GM21447 (cell line): ENCODE measurements around the gene CRYL1.

ENCODE experiments used
- ATAC-seq: cut with Tn5 transposase; IDR thresholded peaks from one replicate; pipeline ENCODE4 v1.9.1; 2021; ENCODE audit not compliant: unreplicated experiment

CRYL1 gene

DNA sequence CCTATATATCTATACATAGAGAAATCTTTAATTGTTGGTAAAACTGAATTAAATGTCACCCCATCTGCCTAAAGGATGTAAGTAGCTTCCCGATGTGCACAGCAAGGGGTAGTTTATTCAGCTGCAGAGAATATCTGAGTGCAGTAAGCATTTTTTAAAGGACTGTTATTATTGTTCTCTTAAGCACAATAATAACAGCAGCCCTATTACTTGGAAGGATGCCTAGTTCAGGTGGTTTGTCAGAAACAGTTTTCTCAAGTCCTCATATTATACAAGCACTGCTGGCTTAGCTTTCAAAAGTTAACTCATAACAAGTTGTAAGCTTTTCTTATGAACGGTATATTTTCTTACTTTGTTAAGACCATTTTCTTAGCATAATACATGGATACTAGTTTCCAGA lies 142.6 kb downstream of the CRYL1 start:
- no peak for ATAC-seq

DNA sequence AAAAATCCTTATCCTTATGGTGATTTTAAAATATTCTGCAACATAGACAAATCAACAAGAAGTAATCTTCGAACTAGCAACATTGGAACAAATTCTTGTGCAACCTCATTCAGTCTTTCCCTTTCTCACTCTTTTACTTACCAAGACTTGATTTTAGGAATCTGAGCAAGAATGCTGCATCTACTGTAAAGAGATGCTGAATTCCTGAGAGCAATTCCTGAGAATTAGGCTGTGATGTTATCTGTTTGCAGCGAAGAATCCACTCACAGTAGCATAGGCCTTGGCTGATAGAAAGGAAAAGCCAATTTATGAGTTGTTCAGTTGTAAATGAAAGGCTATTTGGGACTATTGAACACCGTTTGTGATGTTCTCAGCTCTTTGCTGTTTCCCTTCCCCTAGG lies 144.3 kb downstream of the CRYL1 start:
- ATAC-seq, result no peak

DNA sequence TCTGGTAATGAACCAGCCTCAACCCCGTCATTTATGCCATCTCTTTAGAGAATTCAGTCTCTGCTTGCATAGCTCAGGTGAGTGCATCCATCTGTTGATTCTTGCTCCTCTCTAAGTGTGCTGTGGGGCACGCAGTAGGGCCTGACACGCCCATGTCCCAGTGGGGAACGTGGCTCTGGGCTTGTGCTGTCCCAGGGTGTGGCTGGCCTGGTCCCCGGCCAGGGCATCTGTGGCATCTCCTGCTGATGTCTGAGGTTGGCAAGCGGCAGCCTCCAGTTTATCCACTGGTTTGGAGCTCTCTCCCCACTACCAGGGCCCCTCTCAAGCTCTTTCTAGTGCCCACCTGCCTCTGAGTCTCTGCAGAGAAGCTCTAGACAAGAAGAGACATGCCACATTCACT lies 146.9 kb downstream of the CRYL1 start:
- no peak for ATAC-seq

DNA sequence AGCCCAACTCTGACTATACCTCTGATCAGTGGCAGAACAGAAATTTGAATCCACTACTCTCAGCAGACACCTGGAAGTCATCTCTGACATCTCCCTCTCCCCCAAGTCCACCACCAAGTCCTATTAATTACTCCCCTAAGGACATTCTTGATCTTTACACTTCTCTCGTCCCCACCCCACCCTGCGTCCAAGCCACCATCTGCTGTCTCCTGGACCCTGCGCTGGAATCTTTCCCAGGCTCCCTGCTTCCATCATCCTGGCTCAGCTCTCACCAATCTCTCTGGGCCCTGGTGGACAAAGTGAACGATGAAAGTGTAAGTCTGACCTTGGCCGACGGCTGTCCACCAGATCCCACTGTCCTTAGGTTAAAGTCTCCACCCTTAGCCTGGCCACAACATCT lies 147.9 kb downstream of the CRYL1 start:
- no peak for ATAC-seq

DNA sequence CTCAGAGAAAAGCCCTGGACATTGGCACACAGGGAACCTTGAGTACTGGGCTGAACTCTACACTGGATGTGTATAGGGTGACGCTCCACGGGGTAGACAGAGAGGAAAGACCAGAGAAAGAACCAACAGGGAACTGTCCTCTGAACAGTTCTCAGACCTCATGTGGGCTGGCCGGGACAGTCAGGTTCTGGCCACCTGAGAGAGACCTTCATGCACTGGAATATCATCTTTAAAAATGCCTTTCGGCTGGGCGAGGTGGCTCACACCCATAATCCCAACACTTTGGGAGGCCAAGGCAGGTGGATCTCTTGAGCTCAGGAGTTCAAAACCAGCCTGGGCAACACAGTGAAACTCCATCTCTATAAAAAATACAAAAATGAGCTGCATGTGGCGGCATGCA lies 149.8 kb downstream of the CRYL1 start:
- no peak for ATAC-seq

DNA sequence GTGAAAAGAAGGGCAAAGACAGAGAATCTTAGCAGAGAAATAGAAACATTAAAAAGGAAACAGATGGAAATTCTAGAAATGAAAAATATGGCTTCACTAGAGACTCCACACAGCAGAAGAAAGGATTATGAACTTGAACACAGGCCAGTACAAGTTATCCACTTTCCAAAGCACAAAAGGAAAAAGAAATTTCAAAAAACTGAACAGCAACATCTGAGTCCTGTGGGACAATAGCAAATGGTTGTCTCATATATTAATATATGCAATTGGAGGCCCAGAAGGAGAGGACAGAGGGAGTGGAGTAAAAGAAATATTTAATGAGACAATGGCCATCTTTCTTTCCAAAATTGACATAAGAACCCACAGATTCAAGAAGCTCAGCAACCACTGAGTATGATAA lies 151.8 kb downstream of the CRYL1 start:
- ATAC-seq, result no peak

DNA sequence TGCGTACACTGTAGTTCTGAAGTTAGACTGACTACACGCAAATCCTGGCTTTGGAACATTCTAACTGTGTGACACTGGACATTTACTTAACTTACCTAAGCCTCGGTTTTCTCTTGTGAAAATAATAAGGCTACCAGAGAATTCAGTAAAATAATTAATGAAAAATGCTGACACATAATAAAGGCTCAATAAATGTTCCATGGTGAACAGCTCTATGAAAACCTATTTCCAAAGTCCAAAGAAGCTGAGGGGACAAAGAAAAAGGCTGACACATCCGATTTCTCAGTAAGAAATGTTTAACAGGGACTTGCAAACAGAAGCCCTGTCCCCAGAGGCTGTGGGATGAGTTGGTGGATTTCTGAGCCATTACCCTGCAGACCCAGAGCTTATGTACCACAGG lies 153.8 kb downstream of the CRYL1 start:
- no peak for ATAC-seq

DNA sequence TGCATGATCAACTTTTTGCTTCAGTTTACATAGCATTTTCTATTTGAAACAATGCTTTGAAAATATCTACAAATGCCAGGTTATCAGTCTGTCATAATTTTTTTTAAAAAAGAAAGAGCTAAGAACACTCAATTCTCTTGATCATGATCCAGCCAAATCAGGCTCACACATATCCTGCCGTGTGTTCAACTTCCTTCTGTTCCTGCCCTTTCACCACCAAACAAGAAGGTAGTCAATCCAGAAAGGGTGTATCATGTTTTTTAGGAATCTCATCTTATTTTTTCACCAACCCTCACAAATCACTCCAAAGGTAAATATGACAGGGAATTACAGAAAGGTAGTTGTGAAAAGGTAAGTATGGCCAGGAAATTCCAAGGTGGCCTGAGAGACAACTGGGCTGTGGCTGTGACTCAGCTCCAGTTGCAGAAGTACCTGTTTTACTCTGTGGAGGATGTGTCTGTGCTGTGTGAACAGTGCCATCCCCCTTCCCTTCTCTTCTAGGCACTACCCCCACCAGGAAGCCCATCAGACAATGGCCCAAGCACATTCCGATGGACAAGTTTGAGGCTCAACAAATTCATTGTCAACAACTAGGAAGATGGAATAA lies 154.7 kb downstream of the CRYL1 start:
- ATAC-seq, result no peak

DNA sequence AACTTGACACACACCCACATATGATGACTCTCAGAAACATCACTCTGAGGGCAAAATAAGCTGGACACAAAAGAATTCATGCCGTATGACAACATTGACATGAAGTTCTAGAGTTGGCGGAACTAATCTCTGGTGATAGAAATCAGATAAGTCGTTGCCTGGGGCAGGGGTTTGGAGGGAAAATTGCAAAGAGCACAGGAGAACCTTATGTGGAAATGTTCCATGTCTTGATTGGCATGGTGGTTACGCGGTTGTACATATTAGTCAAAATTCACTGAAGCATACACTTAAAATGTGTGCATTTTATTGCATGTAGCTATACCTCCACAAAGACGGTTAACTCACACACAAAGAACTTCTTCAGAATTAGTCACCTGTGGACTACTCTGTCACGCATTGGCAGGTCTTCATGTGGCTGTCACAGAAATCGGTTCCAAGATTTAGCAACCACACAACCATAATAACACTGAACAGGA lies 155.7 kb downstream of the CRYL1 start:
- ATAC-seq, result no peak

DNA sequence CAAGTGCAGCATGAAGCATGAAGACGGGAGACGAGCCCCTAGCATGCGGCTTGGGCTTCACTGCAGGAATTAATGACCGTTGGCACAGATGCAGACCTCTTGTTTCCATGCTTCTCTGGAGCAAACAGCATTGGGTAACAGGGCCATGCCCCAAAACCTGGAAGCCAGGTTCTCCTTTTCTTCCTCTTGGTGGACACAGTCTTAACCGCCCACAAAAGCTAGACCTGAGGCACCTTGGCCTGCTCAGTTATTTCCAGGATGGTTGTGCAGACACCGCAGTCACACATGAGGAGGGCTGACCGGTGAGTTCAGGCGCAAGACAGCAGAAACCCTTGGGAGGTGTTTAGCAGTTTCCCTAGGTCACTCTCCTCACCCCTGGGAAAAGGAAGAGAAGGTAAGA lies 159.6 kb downstream of the CRYL1 start:
- ATAC-seq, result no peak

DNA sequence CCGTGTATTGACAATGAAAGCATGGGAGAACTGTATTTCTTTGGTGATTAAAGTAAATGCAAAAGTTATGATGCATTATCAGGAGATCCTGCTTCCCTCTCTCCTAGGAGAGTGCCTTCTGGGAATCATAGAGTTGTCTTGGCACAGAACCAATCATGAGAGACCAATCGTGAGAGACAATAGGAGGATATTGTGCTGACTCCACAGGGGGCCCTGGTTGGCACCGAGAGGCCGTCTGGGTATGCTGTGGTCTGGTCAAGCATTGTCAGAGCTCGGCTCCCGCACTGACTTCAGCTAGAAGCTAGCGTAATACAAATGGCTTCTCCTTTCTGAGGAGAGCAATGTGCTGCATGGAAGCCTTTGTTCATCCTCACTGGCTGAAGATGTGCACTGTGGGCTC lies 162.1 kb downstream of the CRYL1 start:
- ATAC-seq, result no peak

DNA sequence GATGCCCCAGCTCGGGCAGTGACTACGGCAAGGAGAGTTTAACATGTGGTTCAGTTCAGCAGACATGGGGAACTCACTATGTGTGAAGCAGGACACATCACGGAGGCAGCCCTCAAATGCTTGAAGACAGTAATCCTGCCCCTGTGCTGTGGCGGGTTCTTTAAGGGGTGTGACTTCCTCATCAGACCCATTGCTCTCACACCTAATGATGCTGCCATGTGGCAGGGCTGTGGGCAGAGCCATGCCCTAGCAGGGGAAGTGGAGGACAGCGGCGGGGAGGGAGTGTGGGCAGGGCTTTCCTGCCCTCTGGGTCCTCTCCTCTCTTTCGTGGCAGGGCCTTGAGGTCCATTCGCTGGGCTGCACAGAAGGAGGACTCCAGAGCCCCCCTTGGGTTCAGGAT lies 162.5 kb downstream of the CRYL1 start:
- no peak for ATAC-seq

DNA sequence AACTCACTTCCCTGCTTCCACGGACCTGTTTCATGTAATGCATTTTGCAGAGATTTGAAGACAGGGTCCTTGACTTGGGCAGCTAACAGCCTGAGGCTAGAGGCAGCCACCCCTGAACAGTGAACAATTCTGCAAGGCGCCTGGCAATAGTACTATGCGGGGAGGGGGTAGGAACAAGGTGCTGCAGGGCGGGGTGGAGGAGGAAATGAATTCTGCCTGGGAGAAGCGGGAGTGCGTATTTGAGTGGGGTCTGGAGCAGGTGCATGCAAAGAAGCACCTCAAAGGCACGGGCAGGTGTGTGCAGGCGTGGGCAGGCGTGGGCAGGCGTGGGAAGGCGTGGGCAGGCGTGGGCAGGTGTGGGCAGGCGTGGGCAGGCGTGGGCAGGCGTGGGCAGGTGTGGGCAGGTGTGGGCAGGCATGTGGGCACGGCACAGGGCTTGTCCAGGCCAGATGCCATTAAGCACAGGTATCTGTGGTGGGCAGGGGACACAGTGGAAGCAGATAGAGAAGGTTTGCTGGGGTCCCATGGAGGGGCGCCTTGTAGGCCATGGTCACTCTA lies 163.1 kb downstream of the CRYL1 start:
- no peak for ATAC-seq

DNA sequence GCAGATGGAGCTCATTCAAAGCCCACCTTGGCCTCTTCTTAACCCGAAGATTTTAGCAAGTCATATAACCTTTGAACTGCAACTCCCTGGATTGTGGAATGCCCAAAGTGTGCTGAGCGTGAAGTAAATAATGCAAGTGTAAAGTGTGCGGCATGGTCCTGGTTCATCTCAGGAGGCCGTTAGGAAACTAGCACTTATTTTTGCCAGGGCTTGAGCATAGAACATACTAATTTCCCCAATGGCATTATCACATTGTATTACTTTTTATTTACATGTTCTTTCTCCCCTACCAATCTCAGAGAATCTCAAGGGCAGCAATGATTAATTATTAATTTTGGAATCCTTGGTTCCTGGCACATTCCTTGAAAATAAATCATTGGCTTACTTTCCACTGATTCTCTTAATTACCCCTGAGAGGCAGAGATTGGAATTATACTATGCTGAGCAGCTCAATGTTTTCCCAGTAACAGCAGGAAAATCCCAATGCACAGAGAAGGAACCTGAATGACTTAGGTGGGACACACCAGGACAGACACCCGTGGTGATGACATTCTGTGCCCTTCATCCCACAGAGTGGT lies 164.7 kb downstream of the CRYL1 start:
- no peak for ATAC-seq

DNA sequence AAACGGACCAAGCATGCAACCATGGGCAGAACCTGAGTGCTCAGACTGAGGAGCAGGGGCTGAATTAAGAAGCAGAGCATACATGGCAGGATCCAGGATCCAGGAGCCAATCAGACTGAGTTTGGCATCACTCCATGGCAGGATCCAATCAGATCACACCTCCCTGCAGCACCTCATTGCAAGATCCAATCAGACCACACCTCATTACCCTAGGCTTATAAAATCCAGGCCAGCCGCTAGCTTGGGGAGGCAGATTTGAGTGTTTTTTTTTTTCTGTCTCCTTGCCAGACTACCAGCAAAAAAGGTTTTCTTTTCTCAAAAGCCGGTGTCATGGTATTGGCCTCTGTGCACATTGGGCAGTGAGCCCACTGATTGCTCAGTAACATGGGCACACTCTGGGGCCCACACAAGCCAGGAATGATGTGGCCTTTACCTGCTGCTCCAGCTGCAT lies 165.6 kb downstream of the CRYL1 start:
- no peak for ATAC-seq

DNA sequence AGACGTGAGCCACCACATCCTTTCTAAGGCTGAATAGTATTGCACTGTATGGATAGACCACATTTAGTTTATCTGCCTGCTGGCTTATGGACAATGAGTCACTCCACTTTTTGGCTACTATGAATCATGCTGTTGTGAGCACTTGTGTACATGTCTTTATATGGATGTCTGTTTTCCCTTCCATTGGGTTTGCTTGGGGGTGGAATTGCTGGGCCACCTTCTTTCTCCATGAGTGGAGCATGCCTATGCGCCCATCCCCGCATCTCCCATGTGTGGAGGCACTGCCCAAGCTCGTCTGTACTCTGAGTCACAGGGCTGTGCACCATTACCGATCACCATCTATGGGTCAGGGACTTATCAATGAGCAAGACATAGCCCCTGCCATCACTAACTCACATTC lies 166.3 kb downstream of the CRYL1 start:
- ATAC-seq, result no peak

DNA sequence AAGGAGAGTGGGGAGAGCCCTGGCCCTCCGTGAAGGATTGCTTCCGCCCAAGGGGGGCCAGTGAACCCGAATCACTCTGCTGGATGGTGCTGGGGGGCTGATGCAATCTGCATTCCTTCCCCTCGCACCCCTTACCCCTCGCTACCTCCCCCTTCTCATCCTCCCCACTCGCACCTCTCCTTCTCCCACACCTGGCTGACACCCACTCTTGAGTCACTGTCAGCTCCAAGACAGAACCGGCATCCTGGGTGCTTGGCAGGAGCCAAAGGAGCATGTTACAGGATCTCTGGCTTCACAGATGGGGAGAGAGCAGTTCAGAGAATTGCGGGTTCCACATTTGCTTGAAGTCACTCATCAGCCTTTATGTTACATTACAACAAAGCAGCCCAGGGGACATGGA lies 167.6 kb downstream of the CRYL1 start:
- no peak for ATAC-seq

DNA sequence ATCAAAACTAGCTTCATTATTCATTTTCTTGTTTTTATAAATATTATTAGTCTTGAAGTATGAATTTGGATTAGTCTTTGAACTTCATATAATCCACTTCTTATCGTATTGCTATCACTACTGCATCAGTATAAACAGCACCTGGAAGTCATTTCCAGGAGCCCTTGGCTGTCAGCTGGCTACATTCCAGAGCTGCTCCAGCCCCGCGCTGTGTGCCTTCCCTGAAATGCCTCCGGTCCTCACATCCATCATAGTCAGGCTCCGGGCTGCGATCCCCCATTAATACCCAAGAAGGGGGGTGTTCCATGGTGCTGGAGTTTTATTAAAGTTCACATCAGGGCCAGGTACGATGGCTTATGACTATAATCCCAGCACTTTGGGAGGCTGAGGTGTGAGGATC lies 169.2 kb downstream of the CRYL1 start:
- ATAC-seq, result no peak

DNA sequence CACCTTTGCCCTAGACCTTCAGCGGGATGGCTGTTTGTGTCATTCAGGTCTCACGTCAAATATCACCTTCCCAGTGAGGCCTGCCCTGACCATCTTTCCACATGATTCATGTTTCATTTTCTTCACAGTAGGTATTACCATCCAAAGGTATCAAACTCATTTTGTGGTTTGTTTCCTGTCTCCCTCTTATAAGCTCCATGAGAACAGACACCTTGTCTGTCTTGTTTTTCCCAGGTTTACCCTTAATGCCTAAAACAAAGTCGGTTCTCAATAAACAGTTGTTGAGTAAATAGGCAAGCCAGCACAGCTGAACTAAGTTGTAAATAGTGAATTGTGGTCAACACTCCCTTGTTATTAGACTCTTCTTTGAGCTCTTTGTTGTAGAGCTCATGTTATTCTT lies 170.9 kb downstream of the CRYL1 start:
- ATAC-seq, result no peak

DNA sequence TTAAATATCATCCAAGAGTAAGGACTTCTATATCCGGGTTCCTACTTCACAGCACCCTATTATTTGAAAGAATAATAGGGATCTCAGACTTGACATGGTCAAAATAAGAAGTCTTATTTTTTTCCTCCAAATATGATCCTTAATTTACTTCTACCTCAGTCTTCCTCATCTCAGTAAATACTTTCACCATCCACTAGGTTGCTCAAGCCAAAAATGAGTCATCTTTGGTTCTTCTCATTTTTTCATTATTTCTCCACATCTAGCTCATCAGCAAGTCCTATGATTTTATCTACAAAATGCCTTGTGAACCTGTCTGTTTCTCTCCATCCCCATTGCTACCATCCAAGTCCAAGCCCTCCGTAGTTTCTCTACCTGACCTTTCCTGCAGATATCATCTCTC lies 171.7 kb downstream of the CRYL1 start:
- no peak for ATAC-seq
